ENCODE results near the gene SSR1.
"Not testable (repeated sequence)": the region's sequence is repeated elsewhere in the genome, so short reads cannot be mapped to it uniquely, and the experiment has no call there.

SSR1 gene

GRCh38 chr6:7312616-7313504, at the start of gene SSR1:
Gene SSR1, minus strand, starts transcription at chr6:7313199. Its CDS starts 79 bp downstream, at chr6:7313120.
- in situ Hi-C loops (cut with MboI; ENCODE audit: low sequenced_read_pairs): no loop called here

DNA sequence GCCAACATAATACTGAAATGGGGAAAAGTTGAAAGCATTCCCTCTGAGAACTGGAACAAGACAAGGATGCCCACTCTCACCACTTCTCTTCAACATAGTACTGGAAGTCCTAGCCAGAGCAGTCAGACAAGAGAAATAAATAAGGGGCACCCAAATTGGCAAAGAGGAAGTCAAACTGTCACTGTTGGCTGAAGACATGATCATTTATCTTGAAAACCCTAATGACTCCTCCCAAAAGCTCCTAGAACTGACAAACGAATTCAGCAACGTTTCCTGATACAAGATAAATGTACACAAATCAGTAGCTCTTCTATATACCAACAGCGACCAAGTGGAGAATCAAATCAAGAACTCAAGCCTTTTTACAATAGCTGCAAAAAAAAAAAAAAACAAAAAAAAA, 38.9 kb upstream of the SSR1 start:
- in situ Hi-C loops (cut with MboI; ENCODE audit: low sequenced_read_pairs): not testable (repeated sequence)

GRCh38 chr6:7350591-7350990, 37.6 kb upstream of the SSR1 start:
- in situ Hi-C loops (cut with MboI; ENCODE audit: low sequenced_read_pairs): not testable (repeated sequence)

DNA sequence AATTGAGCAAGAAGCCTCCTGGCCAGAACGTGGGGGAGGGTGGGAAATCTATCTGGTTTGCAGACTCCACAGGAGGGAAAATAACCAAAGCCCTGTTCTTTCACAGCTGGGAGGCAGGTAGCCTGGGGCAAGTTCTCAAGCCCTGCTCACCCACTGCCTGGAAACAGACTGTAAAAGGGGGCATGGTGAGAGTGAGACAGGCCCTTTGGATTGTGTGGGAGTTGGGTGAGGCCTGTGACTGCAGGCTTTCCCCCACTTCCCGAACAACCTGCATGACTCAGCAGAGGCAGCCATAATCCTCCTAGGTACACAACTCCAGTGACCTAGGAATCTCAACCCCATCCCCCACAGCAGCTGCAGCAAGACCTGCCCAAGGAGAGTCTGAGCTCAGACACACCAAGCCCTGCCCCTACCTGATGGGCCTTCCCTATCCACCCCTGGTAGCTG, 34.6 kb upstream of the SSR1 start:
- in situ Hi-C loops (cut with MboI; ENCODE audit: low sequenced_read_pairs): not testable (repeated sequence)

GRCh38 chr6:7344773-7345450, 31.9 kb upstream of the SSR1 start:
- in situ Hi-C loops (cut with MboI; ENCODE audit: low sequenced_read_pairs): not testable (repeated sequence)

- in situ Hi-C loops (cut with MboI; ENCODE audit: low sequenced_read_pairs): no loop called here
Measured at GRCh38 chr6:7343546-7344475, 30.8 kb upstream of the SSR1 start.

DNA sequence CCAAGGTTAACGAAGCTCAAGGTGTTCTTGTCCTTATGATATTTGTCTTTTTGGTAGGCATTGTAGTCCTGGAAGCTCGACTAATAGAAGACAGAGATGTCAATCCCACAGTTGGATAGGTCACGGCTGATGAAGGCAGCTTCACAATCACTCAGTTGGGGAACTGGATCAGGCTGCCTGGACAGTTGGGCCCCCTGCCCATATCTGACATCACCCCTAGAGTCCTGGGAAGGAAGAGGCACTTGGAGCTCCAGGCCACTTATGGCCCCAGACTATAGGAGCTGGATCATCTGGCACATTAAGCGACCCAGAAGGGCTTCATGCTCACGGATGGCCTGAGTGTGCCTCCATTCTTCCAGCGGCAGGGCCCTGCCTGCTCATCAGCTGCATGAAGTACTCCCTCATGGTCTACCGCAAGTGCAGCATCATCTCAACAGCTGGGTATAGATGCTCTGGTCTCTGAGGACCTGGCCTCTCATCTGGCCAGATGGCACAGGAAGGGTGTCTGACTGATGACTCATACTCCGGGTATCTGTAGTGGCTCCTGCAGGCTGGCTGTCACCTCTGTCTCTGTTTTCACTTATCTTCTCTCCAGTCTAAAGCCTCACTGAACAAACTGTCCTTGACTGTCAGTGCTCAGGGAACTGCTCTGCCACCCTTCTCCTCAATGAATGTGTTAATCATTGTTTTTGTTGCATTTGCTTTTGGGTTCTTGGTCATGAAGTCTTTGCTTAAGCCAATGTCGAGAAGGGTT, 29.2 kb upstream of the SSR1 start:
- in situ Hi-C loops (cut with MboI; ENCODE audit: low sequenced_read_pairs): no loop called here

GRCh38 chr6:7341271-7341670, 28.3 kb upstream of the SSR1 start:
- in situ Hi-C loops (cut with MboI; ENCODE audit: low sequenced_read_pairs): no loop called here

DNA sequence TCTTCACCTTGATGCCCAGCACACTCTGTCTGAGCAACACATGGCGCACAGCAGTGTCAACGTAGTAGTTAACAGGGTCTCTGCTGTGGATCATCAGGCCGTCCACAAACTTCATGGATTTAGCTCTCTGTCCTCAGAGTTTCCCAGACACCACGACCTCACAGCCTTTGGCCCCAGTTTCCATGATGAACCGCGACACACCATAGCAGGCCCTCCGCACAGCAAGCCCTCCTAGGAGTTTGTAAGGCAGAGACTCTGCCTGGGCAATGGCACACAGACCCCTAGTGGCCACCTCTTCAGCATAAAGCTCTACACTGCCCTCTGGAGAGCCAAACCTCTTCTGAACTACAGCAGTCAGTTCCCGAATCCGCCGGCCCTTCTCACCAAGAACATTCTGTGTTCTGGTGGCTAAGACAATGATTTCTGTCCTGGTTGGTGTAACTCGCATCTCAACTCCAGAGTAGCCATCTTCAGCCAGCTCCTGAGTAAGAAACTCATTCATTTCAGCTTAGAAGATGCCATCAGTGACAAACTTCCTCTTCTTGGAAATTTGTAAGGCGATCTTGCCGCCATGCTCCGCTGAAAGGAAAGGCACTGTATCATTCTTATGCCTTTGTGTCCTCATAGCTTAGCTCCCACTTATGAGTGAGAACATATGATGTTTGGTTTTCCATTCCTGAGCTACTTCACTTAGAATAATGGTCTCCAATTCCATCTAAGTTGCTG, 26.2 kb upstream of the SSR1 start:
- in situ Hi-C loops (cut with MboI; ENCODE audit: low sequenced_read_pairs): not testable (repeated sequence)

DNA sequence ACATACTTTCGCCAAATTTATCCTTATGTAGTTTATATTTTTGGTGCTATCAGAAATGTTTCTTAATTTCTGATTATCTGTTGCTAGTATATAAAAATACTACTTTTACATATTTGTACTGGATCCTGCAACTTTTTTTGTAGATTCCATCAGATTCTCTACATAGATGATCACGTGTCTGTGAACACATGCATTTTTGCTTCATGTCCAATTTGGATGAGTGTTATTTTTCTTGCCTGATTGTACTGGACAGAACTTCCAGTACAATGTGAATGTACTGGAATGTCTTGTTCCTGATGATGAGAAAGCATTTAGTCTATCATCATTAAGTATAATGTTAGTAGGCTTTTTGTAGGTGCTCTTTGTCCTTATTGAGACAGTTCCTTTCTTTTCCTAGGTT, 25.0 kb upstream of the SSR1 start:
- in situ Hi-C loops (cut with MboI; ENCODE audit: low sequenced_read_pairs): no loop called here

DNA sequence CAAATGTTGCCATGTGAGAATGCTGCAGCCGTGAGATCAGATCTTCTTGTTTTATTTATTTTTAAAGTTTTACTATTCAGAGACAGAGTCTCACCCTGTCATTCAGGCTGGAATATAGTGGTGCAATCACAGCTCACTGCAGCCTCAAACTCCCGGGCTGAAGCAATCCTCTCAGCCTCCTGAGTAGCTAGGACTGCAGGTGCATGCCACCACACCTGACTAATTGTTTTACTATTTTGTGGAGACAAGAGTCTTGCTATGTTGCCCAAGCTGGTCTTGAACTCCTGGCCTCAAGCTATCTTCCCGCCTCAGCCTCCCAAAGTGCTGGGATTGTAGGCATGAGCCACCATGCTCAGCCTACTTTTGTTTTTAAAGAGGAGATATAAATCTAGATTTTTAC, 22.5 kb upstream of the SSR1 start:
- in situ Hi-C loops (cut with MboI; ENCODE audit: low sequenced_read_pairs): no loop called here

- in situ Hi-C loops (cut with MboI; ENCODE audit: low sequenced_read_pairs): no loop called here
Measured at GRCh38 chr6:7334685-7335084, 21.7 kb upstream of the SSR1 start.

GRCh38 chr6:7332090-7332745, 19.2 kb upstream of the SSR1 start:
- in situ Hi-C loops (cut with MboI; ENCODE audit: low sequenced_read_pairs): no loop called here

GRCh38 chr6:7331452-7331851, 18.5 kb upstream of the SSR1 start:
- in situ Hi-C loops (cut with MboI; ENCODE audit: low sequenced_read_pairs): no loop called here

DNA sequence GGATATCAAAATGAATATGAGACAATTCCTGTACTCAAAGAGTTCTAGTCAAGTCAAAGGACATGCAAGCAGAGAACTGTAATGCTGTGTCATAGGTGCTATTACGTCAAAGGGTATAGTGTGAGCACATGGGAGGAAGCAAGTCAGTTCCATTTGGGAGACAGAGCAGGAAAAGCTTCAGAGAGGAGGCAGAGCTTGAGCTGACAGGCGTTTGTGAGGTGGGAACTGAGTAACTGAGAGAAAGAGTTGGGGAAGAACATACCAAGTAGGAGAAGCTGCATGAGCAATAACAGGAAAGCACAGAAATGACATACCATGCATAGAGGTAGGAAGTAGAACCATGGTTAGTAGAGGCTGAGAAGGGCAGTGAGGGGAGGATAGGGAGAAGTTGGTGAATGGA, 15.2 kb upstream of the SSR1 start:
- in situ Hi-C loops (cut with MboI; ENCODE audit: low sequenced_read_pairs): no loop called here

DNA sequence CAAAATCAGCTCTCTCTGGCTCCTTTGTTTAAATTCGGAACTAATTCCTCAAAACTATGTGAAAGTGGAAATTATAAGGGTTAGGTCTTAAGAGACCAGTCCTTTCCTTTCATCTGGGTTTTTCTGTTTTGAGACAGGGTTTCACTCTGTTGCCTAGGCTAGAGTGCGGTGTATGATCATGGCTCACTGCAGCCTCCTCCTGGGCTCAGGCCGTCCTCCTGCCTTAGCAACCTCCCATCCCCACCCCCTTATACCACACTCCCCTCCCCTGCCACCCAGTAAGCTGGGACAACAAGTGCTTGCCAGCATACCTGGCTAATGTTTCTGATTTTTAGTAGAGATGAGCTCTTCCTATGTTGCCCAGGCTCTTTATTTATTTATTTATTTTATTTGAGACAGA, 12.8 kb upstream of the SSR1 start:
- in situ Hi-C loops (cut with MboI; ENCODE audit: low sequenced_read_pairs): no loop called here

GRCh38 chr6:7324520-7324919, 11.5 kb upstream of the SSR1 start:
- in situ Hi-C loops (cut with MboI; ENCODE audit: low sequenced_read_pairs): no loop called here

GRCh38 chr6:7323074-7323473, 10.1 kb upstream of the SSR1 start:
- in situ Hi-C loops (cut with MboI; ENCODE audit: low sequenced_read_pairs): no loop called here

GRCh38 chr6:7321866-7322265, 8.9 kb upstream of the SSR1 start:
- in situ Hi-C loops (cut with MboI; ENCODE audit: low sequenced_read_pairs): not testable (repeated sequence)

Measured in HL-60/S4 treated with phorbol 12-myristate 13-acetate at 8.2 ng/mL for 4 days and 3 days (cell line).